Parathyroid adenoma (tissue), 2 donors: ENCODE results near the gene PPM1L.

Experiments used
- H2AFZ ChIP-seq: fragments of 300-600 bp; sonication (generic); one replicate; pipeline ENCODE4 v1.7.0; 2017; ENCODE audit warnings: antibody characterized with exemption, mild to moderate bottlenecking
- H3K27ac ChIP-seq: fragments of 300-600 bp; sonication (generic); one replicate; pipeline ENCODE4 v1.7.0; 2017
- H3K27me3 ChIP-seq: fragments of 300-600 bp; sonication (generic); one replicate; pipeline ENCODE4 v1.7.0; 2017; ENCODE audit warnings: low read length; ENCODE audit not compliant: control insufficient read depth, insufficient read depth
- H3K36me3 ChIP-seq: fragments of 300-600 bp; sonication (generic); one replicate; pipeline ENCODE4 v1.7.0; 2017; ENCODE audit warnings: low read length; ENCODE audit not compliant: control insufficient read depth, insufficient read depth
- H3K4me1 ChIP-seq: fragments of 300-600 bp; sonication (generic); one replicate; pipeline ENCODE4 v1.7.0; 2017; ENCODE audit warnings: control low read depth
- H3K4me2 ChIP-seq: fragments of 300-600 bp; sonication (generic); one replicate; pipeline ENCODE4 v1.7.0; 2017; ENCODE audit warnings: low read length
- H3K4me3 ChIP-seq: fragments of 300-600 bp; sonication (generic); one replicate; pipeline ENCODE4 v1.7.0; 2017; ENCODE audit warnings: low read depth, low read length
- H3K79me2 ChIP-seq: fragments of 300-600 bp; sonication (generic); one replicate; pipeline ENCODE4 v1.7.0; 2017; ENCODE audit warnings: control low read depth
- H3K9ac ChIP-seq: fragments of 300-600 bp; sonication (generic); one replicate; pipeline ENCODE4 v1.7.0; 2017; ENCODE audit warnings: mild to moderate bottlenecking
- H3K9me3 ChIP-seq: fragments of 300-600 bp; sonication (generic); one replicate; pipeline ENCODE4 v1.7.0; 2017; ENCODE audit warnings: low read length; ENCODE audit not compliant: control insufficient read depth
- CTCF ChIP-seq: fragments of 300-600 bp; sonication (generic); IDR thresholded peaks from one replicate; pipeline ENCODE4 v1.7.0; 2017; ENCODE audit warnings: antibody characterized with exemption, mild to moderate bottlenecking
- donor health status: primary hyperparathyroidism.

The PPM1L gene

GRCh38 chr3:160820022-160820421 lies 64.0 kb downstream of the PPM1L start:
- H3K9ac ChIP-seq, result no peak overlapping the region
- H3K79me2 ChIP-seq, result peaks cover 26% of the 10 kb centered on the region
- H3K36me3 ChIP-seq, result no peaks in the 10 kb centered on the region
- H3K4me3 ChIP-seq, result no peak overlapping the region
- no peak overlapping the region for H3K4me2 ChIP-seq
- TF ChIP-seq CTCF, result no peak
- no peaks in the 10 kb centered on the region for H3K9me3 ChIP-seq
- no peak overlapping the region for H2AFZ ChIP-seq
- H3K27me3 ChIP-seq, result no peaks in the 10 kb centered on the region
- no peak overlapping the region for H3K27ac ChIP-seq
- H3K4me1 ChIP-seq, result no peaks in the 10 kb centered on the region

- TF ChIP-seq CTCF, result no peak
Observed at GRCh38 chr3:160820430-160820829, 64.4 kb downstream of the PPM1L start.

GRCh38 chr3:160822936-160823335 lies 66.9 kb downstream of the PPM1L start:
- peaks cover 29% of the 10 kb centered on the region for H3K79me2 ChIP-seq
- H3K4me3 ChIP-seq, result no peak overlapping the region
- H3K36me3 ChIP-seq, result no peaks in the 10 kb centered on the region
- no peak overlapping the region for H3K9ac ChIP-seq
- H3K9me3 ChIP-seq, result no peaks in the 10 kb centered on the region
- no peak overlapping the region for H3K4me2 ChIP-seq
- H3K27ac ChIP-seq, result no peak overlapping the region
- no peaks in the 10 kb centered on the region for H3K27me3 ChIP-seq
- H3K4me1 ChIP-seq, result peaks cover 8% of the 10 kb centered on the region
- TF ChIP-seq CTCF, result no peak
- H2AFZ ChIP-seq, result no peak overlapping the region

More at GRCh38 chr3:160820430-160820829, 64.4 kb downstream of the PPM1L start:
- Histone ChIP-seq H3K4me1 (no peaks in the 10 kb centered on the region), H3K79me2 (peaks cover 28% of the 10 kb centered on the region), H3K4me2 (no peak overlapping the region), H3K27ac (no peak overlapping the region), H3K9ac (no peak overlapping the region), H3K27me3 (no peaks in the 10 kb centered on the region), H3K36me3 (no peaks in the 10 kb centered on the region), H2AFZ (no peak overlapping the region), H3K4me3 (no peak overlapping the region), H3K9me3 (no peaks in the 10 kb centered on the region)

- no peak overlapping the region for H3K4me3 ChIP-seq
- H3K9me3 ChIP-seq, result no peaks in the 10 kb centered on the region
- H3K9ac ChIP-seq, result no peak overlapping the region
- peaks cover 28% of the 10 kb centered on the region for H3K4me1 ChIP-seq
- no peak overlapping the region for H2AFZ ChIP-seq
- H3K27ac ChIP-seq, result no peak overlapping the region
- H3K27me3 ChIP-seq, result no peaks in the 10 kb centered on the region
- TF ChIP-seq CTCF, result no peak
- H3K36me3 ChIP-seq, result no peaks in the 10 kb centered on the region
- no peak overlapping the region for H3K4me2 ChIP-seq
- peaks cover 29% of the 10 kb centered on the region for H3K79me2 ChIP-seq
Observed at GRCh38 chr3:160825311-160825800, 69.3 kb downstream of the PPM1L start.

GRCh38 chr3:160826408-160826807 lies 70.4 kb downstream of the PPM1L start:
- H3K4me1 ChIP-seq, result peaks cover 30% of the 10 kb centered on the region
- no peaks in the 10 kb centered on the region for H3K27me3 ChIP-seq
- no peaks in the 10 kb centered on the region for H3K9me3 ChIP-seq
- peaks cover 29% of the 10 kb centered on the region for H3K79me2 ChIP-seq
- H3K27ac ChIP-seq, result no peak overlapping the region
- no peak overlapping the region for H3K4me3 ChIP-seq
- no peaks in the 10 kb centered on the region for H3K36me3 ChIP-seq
- no peak overlapping the region for H2AFZ ChIP-seq
- H3K9ac ChIP-seq, result no peak overlapping the region
- no peak overlapping the region for H3K4me2 ChIP-seq
- no peak for TF ChIP-seq CTCF
